Esophagus muscularis mucosa (tissue), 4 donors: ENCODE measurements around the gene HTR4. TPM values are rescaled to one million over a fixed set of nuclear protein-coding genes. Genes with fewer than 3 reads are reported as not detected.

Experiments used
- DNase-seq: peaks from one replicate; pipeline ENCODE4 v3.0.0-alpha.2; 2017; ENCODE audit errors: extremely low spot score
- H3K27ac ChIP-seq, 4 donors: fragments of 200-600 bp; sonication (generic); replicated peaks in 1 of 4; 1 replicate in 3 of 4; 2 replicates in 1 of 4; pipeline ENCODE4 v1.5.1; 2016 to 2019; ENCODE audit warnings: mild to moderate bottlenecking in 1 of 4
- H3K27me3 ChIP-seq, 4 donors: fragments of 200-600 bp; sonication (generic); one replicate each; pipeline versions ENCODE4 v1.5.1 to v1.6.0; 2016 to 2019
- H3K36me3 ChIP-seq, 4 donors: fragments of 200-600 bp; sonication (generic); one replicate each; pipeline ENCODE4 v1.5.1; 2016 to 2019
- H3K4me1 ChIP-seq, 4 donors: fragments of 200-600 bp; sonication (generic); one replicate each; pipeline ENCODE4 v1.5.1; 2016 to 2019
- H3K4me3 ChIP-seq, 4 donors: fragments of 200-600 bp; sonication (generic); 1 replicate in 2 of 4; 2 replicates in 2 of 4; pipeline ENCODE4 v1.5.1; 2016 to 2019; ENCODE audit warnings: mild to moderate bottlenecking in 4 of 4, moderate library complexity in 1 of 4
- H3K9me3 ChIP-seq, 4 donors: fragments of 200-600 bp; sonication (generic); 1 replicate in 3 of 4; 2 replicates in 1 of 4; pipeline ENCODE4 v1.5.1; 2016 to 2019
- CTCF ChIP-seq, 3 experiments: fragments of 200-600 bp in 2 of 3; fragments of 450-650 bp in 1 of 3; sonication (generic) in 2 of 3; IDR thresholded peaks; one replicate each; pipeline ENCODE4 v1.5.1; 2017 to 2019; ENCODE audit warnings: antibody characterized with exemption in 3 of 3, mild to moderate bottlenecking in 2 of 3, moderate library complexity in 1 of 3
- EP300 ChIP-seq: sonication (generic); formaldehyde crosslinking; IDR thresholded peaks from one replicate; pipeline ENCODE4 v1.6.1; 2017; ENCODE audit warnings: antibody characterized with exemption
- POLR2A ChIP-seq: fragments of 450-650 bp; IDR thresholded peaks from one replicate; pipeline ENCODE4 v1.6.1; 2017; ENCODE audit warnings: antibody characterized with exemption, moderate library complexity, mild to moderate bottlenecking, low read depth
- POLR2AphosphoS5 ChIP-seq, 2 donors: sonication (generic); formaldehyde crosslinking; IDR thresholded peaks; one replicate each; pipeline ENCODE4 v1.6.1; 2017; ENCODE audit warnings: antibody characterized with exemption in 2 of 2
- WGBS: methylation state at CpG from one replicate; pipeline ENCODE4 v1.1.5; 2018; 5-methylcytosine and 5-hydroxymethylcytosine counted together
- intact Hi-C: fragments of 100-400 bp; cut with DNase I; formaldehyde crosslinking; loops from one replicate; pipeline ENCODE4 v1.15.1; 2023
- total RNA-seq, 4 donors: library from RNA; depleted of rRNA; stranded (reverse); fragments of >200 nt; gene quantifications; one replicate each; pipeline versions ENCODE4 v1.1.0 to v1.2.1, GENCODE V29; 2016

The HTR4 gene
- total RNA-seq = under 1 TPM in 2 of 4 donors, not detected in 2; 0.23 to 0.42 TPM

- Histone ChIP-seq H3K36me3 (no peaks in the 10 kb centered on the region), H3K9me3 (no peaks in the 10 kb centered on the region), H3K4me3 (peak within 1 kb of the TSS in 3 of 4 donors; percentile 4 to 37 (median 24)), H3K27me3 (peaks cover 0 to 48% (median 14%) of the 10 kb centered on the region in 4 donors), H3K4me1 (peaks cover 0 to 11% (median 7%) of the 10 kb centered on the region in 4 donors), H3K27ac (no peak within 1 kb of the TSS)
- DNase-seq = no peak
- TF ChIP-seq EP300 = no peak
- TF ChIP-seq POLR2A = no peak
- no peak for TF ChIP-seq CTCF (IDR thresholded peaks at IDR 0.05)
- TF ChIP-seq POLR2AphosphoS5 (IDR thresholded peaks at IDR 0.05) = no peak
- intact Hi-C loops = no loop called here
- WGBS = 17% methylated on average over 12 of the region's 72 CpGs
These were observed at the start of gene HTR4 for GRCh38 chr5:148653836-148654781. Gene HTR4 (minus strand): TSS chr5:148654527. CDS start chr5:148637014, 17,513 bp downstream.

GRCh38 chr5:148702019-148702596 lies 47.8 kb upstream of the HTR4 start:
- intact Hi-C loops = no loop called here

GRCh38 chr5:148699028-148699427 lies 44.7 kb upstream of the HTR4 start:
- H3K36me3 ChIP-seq = no peaks in the 10 kb centered on the region
- no peaks in the 10 kb centered on the region for H3K9me3 ChIP-seq
- peaks cover 0 to 6% (median 0%) of the 10 kb centered on the region in 4 donors for H3K4me1 ChIP-seq
- WGBS = 58% methylated on average over 3 of the region's 3 CpGs
- H3K4me3 ChIP-seq = no peak overlapping the region
- TF ChIP-seq POLR2AphosphoS5 (IDR thresholded peaks at IDR 0.05) = no peak
- no peak for TF ChIP-seq POLR2A
- no peak for TF ChIP-seq EP300
- TF ChIP-seq CTCF (IDR thresholded peaks at IDR 0.05) = no peak
- H3K27me3 ChIP-seq = no peaks in the 10 kb centered on the region
- no peak overlapping the region for H3K27ac ChIP-seq
- no peak for DNase-seq
- intact Hi-C loops = no loop called here

More at GRCh38 chr5:148702019-148702596, 47.8 kb upstream of the HTR4 start:
- TF ChIP-seq EP300 (no peak), POLR2A (no peak), CTCF (IDR thresholded peaks at IDR 0.05) (no peak), POLR2AphosphoS5 (IDR thresholded peaks at IDR 0.05) (no peak)
- H3K4me3 ChIP-seq = no peak overlapping the region
- no peak for DNase-seq
- no peaks in the 10 kb centered on the region for H3K4me1 ChIP-seq
- H3K9me3 ChIP-seq = no peaks in the 10 kb centered on the region
- no peaks in the 10 kb centered on the region for H3K36me3 ChIP-seq
- H3K27ac ChIP-seq = no peak overlapping the region
- H3K27me3 ChIP-seq = no peaks in the 10 kb centered on the region

GRCh38 chr5:148697809-148698196 lies 43.5 kb upstream of the HTR4 start:
- peaks cover 0 to 6% (median 0%) of the 10 kb centered on the region in 4 donors for H3K4me1 ChIP-seq
- H3K36me3 ChIP-seq = no peaks in the 10 kb centered on the region
- H3K27ac ChIP-seq = no peak overlapping the region
- TF ChIP-seq CTCF (IDR thresholded peaks at IDR 0.05) (no peak), EP300 (no peak), POLR2A (no peak), POLR2AphosphoS5 (IDR thresholded peaks at IDR 0.05) (no peak)
- no peaks in the 10 kb centered on the region for H3K27me3 ChIP-seq
- DNase-seq = no peak
- no peaks in the 10 kb centered on the region for H3K9me3 ChIP-seq
- 78% methylated on average over 2 of the region's 2 CpGs for WGBS
- H3K4me3 ChIP-seq = no peak overlapping the region
- intact Hi-C loops = no loop called here
